ENCODE measurements around the gene MIP. TPM values are rescaled to one million over a fixed set of nuclear protein-coding genes. Genes with fewer than 3 reads are reported as not detected.
"Not testable (repeated sequence)": the region's sequence is repeated elsewhere in the genome, so short reads cannot be mapped to it uniquely, and the experiment has no call there.

Gene MIP
- polyA plus RNA-seq, 1 donor from 2014 or later: not detected

GRCh38 chr12:56448860-56449621, 5.4 kb downstream of the MIP start, which contains the start of gene TIMELESS:
TIMELESS (minus strand) TSS chr12:56449426; CDS start chr12:56434170, 15,256 bp downstream.
- peak within 1 kb of the TSS; percentile 74 for H3K9ac ChIP-seq (ENCODE audit: low read length)
- no peaks in the 10 kb centered on the region for H4K20me1 ChIP-seq (ENCODE audit: insufficient read depth)
- no peaks in the 10 kb centered on the region for H3K27me3 ChIP-seq (ENCODE audit: insufficient read depth, low read depth, low read length)
- H3K4me3 ChIP-seq (ENCODE audit: low read length): peak within 1 kb of the TSS; percentile 70
- peak within 1 kb of the TSS; percentile 78 for H3K27ac ChIP-seq (ENCODE audit: low read length)
- no peaks in the 10 kb centered on the region for H3K9me3 ChIP-seq (ENCODE audit: low read length)
- no peaks in the 10 kb centered on the region for H3K9me2 ChIP-seq (ENCODE audit: insufficient read depth, low read length)
- H3K4me2 ChIP-seq (ENCODE audit: low read length): peak within 1 kb of the TSS; percentile 66
- TF ChIP-seq RAD21 (conservative IDR thresholded peaks at IDR 0.05): peak; percentile 28
- peak; percentile 99 for TF ChIP-seq MXI1 (conservative IDR thresholded peaks at IDR 0.05; ENCODE audit: poor library complexity, severe bottlenecking)
- peak; percentile 45 for TF ChIP-seq SMC3 (conservative IDR thresholded peaks at IDR 0.05; ENCODE audit: poor library complexity)
- TF ChIP-seq EP300 (conservative IDR thresholded peaks at IDR 0.05; ENCODE audit: poor library complexity, severe bottlenecking): no peak
- TF ChIP-seq, protein P1, sequence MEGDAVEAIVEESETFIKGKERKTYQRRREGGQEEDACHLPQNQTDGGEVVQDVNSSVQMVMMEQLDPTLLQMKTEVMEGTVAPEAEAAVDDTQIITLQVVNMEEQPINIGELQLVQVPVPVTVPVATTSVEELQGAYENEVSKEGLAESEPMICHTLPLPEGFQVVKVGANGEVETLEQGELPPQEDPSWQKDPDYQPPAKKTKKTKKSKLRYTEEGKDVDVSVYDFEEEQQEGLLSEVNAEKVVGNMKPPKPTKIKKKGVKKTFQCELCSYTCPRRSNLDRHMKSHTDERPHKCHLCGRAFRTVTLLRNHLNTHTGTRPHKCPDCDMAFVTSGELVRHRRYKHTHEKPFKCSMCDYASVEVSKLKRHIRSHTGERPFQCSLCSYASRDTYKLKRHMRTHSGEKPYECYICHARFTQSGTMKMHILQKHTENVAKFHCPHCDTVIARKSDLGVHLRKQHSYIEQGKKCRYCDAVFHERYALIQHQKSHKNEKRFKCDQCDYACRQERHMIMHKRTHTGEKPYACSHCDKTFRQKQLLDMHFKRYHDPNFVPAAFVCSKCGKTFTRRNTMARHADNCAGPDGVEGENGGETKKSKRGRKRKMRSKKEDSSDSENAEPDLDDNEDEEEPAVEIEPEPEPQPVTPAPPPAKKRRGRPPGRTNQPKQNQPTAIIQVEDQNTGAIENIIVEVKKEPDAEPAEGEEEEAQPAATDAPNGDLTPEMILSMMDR (IDR thresholded peaks at IDR 0.05; ENCODE audit: poor library complexity, severe bottlenecking): peak; percentile 39
- peak; percentile 43 for TF ChIP-seq TAF1 (IDR thresholded peaks at IDR 0.05; ENCODE audit: low read depth)
- peak; percentile 62 for TF ChIP-seq POLR2AphosphoS5 (IDR thresholded peaks at IDR 0.05)
- no peak for TF ChIP-seq EZH2 (IDR thresholded peaks at IDR 0.05; ENCODE audit: borderline replicate concordance, insufficient read depth, low read length, poor library complexity, severe bottlenecking)
- peaks cover 2% of the 10 kb centered on the region for H3F3A ChIP-seq (ENCODE audit: insufficient read depth, low read length, poor library complexity, severe bottlenecking)
- H3K79me2 ChIP-seq (replicated peaks; ENCODE audit: insufficient read depth, low read length): no peaks in the 10 kb centered on the region
- H2AFZ ChIP-seq (ENCODE audit: low read depth, low read length): peak within 1 kb of the TSS; percentile 93
- H3K36me3 ChIP-seq (ENCODE audit: insufficient read depth, low read length): no peaks in the 10 kb centered on the region

- not testable (repeated sequence) for H4K20me1 ChIP-seq (ENCODE audit: insufficient read depth); H2AFZ ChIP-seq (ENCODE audit: low read depth, low read length); H3K4me3 ChIP-seq (ENCODE audit: low read length); H3K79me2 ChIP-seq (replicated peaks; ENCODE audit: insufficient read depth, low read length); H3K4me2 ChIP-seq (ENCODE audit: low read length); H3K9ac ChIP-seq (ENCODE audit: low read length); H3K36me3 ChIP-seq (ENCODE audit: insufficient read depth, low read length); H3K27me3 ChIP-seq (ENCODE audit: insufficient read depth, low read depth, low read length); H3F3A ChIP-seq (ENCODE audit: insufficient read depth, low read length, poor library complexity, severe bottlenecking); H3K9me2 ChIP-seq (ENCODE audit: insufficient read depth, low read length); H3K27ac ChIP-seq (ENCODE audit: low read length); H3K9me3 ChIP-seq (ENCODE audit: low read length)
These were observed 11.2 kb downstream of the MIP start for GRCh38 chr12:56443208-56443607.

DNA sequence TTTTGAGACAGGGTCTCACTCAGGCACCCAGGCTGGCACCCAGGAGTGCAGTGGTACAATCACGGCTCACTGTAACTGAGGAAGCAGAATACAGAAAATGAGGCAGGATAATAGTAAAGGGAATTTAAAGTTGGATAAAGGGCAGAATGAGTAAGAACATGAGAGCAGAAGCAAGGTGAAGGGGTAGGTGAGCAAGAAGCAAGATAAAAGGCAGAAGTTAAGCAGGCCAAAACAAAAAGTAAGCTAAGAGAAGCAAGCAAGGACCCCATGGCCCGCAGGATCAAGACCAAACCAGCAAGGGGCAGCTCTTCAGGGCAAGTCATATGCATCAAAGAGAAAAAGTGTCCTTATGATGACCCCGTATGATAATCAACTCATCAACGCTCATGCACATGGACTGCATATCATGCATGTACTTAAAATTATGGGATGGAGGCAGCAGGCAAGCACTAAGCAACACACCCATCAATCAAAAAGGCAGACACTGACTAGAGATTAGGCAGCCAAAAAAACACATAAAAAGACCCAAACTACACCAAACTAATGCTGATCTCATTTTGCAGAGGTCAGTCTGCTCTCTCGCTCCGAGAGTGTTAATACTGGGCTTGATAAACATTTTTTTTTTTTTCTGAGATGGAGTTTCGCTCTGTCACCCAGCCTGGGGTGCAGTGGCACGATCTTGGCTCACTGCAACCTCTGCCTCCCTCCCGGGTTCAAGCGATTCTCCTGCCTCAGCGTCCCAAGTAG, 16.9 kb downstream of the MIP start:
- Histone ChIP-seq H3K27me3 (ENCODE audit: insufficient read depth, low read depth, low read length) (no peaks in the 10 kb centered on the region), H3K4me2 (ENCODE audit: low read length) (no peak overlapping the region), H3F3A (ENCODE audit: insufficient read depth, low read length, poor library complexity, severe bottlenecking) (no peaks in the 10 kb centered on the region), H3K9me3 (ENCODE audit: low read length) (no peaks in the 10 kb centered on the region), H3K79me2 (replicated peaks; ENCODE audit: insufficient read depth, low read length) (no peaks in the 10 kb centered on the region), H4K20me1 (ENCODE audit: insufficient read depth) (no peaks in the 10 kb centered on the region), H3K9ac (ENCODE audit: low read length) (no peak overlapping the region), H3K36me3 (ENCODE audit: insufficient read depth, low read length) (no peaks in the 10 kb centered on the region), H3K9me2 (ENCODE audit: insufficient read depth, low read length) (no peaks in the 10 kb centered on the region), H3K27ac (ENCODE audit: low read length) (no peak overlapping the region), H2AFZ (ENCODE audit: low read depth, low read length) (no peak overlapping the region), H3K4me3 (ENCODE audit: low read length) (no peak overlapping the region)
- TF ChIP-seq, protein P2, sequence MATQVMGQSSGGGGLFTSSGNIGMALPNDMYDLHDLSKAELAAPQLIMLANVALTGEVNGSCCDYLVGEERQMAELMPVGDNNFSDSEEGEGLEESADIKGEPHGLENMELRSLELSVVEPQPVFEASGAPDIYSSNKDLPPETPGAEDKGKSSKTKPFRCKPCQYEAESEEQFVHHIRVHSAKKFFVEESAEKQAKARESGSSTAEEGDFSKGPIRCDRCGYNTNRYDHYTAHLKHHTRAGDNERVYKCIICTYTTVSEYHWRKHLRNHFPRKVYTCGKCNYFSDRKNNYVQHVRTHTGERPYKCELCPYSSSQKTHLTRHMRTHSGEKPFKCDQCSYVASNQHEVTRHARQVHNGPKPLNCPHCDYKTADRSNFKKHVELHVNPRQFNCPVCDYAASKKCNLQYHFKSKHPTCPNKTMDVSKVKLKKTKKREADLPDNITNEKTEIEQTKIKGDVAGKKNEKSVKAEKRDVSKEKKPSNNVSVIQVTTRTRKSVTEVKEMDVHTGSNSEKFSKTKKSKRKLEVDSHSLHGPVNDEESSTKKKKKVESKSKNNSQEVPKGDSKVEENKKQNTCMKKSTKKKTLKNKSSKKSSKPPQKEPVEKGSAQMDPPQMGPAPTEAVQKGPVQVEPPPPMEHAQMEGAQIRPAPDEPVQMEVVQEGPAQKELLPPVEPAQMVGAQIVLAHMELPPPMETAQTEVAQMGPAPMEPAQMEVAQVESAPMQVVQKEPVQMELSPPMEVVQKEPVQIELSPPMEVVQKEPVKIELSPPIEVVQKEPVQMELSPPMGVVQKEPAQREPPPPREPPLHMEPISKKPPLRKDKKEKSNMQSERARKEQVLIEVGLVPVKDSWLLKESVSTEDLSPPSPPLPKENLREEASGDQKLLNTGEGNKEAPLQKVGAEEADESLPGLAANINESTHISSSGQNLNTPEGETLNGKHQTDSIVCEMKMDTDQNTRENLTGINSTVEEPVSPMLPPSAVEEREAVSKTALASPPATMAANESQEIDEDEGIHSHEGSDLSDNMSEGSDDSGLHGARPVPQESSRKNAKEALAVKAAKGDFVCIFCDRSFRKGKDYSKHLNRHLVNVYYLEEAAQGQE (IDR thresholded peaks at IDR 0.05; ENCODE audit: borderline replicate concordance): no peak
- TF ChIP-seq, protein P1 (IDR thresholded peaks at IDR 0.05; ENCODE audit: poor library complexity, severe bottlenecking): no peak
- TF ChIP-seq RAD21 (conservative IDR thresholded peaks at IDR 0.05) (no peak), MXI1 (conservative IDR thresholded peaks at IDR 0.05; ENCODE audit: poor library complexity, severe bottlenecking) (no peak), POLR2AphosphoS5 (IDR thresholded peaks at IDR 0.05) (no peak), TAF1 (IDR thresholded peaks at IDR 0.05; ENCODE audit: low read depth) (no peak), EZH2 (IDR thresholded peaks at IDR 0.05; ENCODE audit: borderline replicate concordance, insufficient read depth, low read length, poor library complexity, severe bottlenecking) (no peak), SMC3 (conservative IDR thresholded peaks at IDR 0.05; ENCODE audit: poor library complexity) (no peak), EP300 (conservative IDR thresholded peaks at IDR 0.05; ENCODE audit: poor library complexity, severe bottlenecking) (no peak)

Measured in neural cell (in vitro differentiated cells).